ENCODE results near the gene F2RL1. TPM values are rescaled to one million over a fixed set of nuclear protein-coding genes. Genes with fewer than 3 reads are reported as not detected.

Gene F2RL1
- total RNA-seq, 6 experiments from 2014 or later: 2.6 to 17.0 (median 11.6) TPM

DNA sequence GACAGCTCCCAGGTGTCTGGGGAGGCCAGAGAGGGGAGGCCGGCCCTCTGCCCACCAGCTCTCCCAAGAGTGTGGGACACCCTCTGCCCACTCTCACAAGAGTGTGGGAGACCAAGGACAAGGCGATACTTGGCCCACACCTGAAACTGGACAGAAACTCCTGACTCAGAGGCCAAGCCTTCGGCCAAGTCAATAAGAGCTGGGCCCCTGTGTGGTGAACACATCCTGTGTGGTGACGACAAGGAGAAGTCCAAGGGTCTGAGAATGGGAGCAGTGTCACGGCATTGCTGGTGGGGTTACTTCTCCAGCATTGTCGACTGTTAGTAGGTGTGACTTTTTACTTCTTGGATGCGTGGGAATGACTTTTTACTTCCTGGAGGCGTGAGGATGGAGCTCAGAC is 14.6 kb upstream of the F2RL1 start:
- TF ChIP-seq CTCF (IDR thresholded peaks at IDR 0.05) (no peak), POLR2A (IDR thresholded peaks at IDR 0.05) (no peak)
- no peak for DNase-seq
- 73% methylated on average over 3 of the region's 8 CpGs for WGBS (ENCODE audit: insufficient coverage, low coverage, low lambda C conversion rate, missing lambda C conversion rate)
- intact Hi-C loops (cut with DNase I): no loop called here
- no peaks in the 10 kb centered on the region for H3K27me3 ChIP-seq
- no peak overlapping the region for H3K27ac ChIP-seq
- H3K36me3 ChIP-seq: no peaks in the 10 kb centered on the region
- H3K4me1 ChIP-seq: no peaks in the 10 kb centered on the region
- peak in 1 of 4 donors; percentile 12 for ATAC-seq
- H3K9me3 ChIP-seq: no peaks in the 10 kb centered on the region
- H3K4me3 ChIP-seq: no peak overlapping the region

GRCh38 chr5:76805821-76806505 is 12.9 kb upstream of the F2RL1 start:
- no peaks in the 10 kb centered on the region for H3K9me3 ChIP-seq
- DNase-seq (no peak), ATAC-seq (no peak)
- H3K36me3 ChIP-seq: no peaks in the 10 kb centered on the region
- intact Hi-C loops (cut with DNase I): no loop called here
- no peak overlapping the region for H3K4me3 ChIP-seq
- no peaks in the 10 kb centered on the region for H3K4me1 ChIP-seq
- 40% methylated on average over 7 of the region's 7 CpGs for WGBS (ENCODE audit: insufficient coverage, low coverage, low lambda C conversion rate, missing lambda C conversion rate)
- H3K27ac ChIP-seq: no peak overlapping the region
- H3K27me3 ChIP-seq: no peaks in the 10 kb centered on the region
- TF ChIP-seq POLR2A (IDR thresholded peaks at IDR 0.05) (no peak), CTCF (IDR thresholded peaks at IDR 0.05) (no peak)

- WGBS (ENCODE audit: insufficient coverage, low coverage, low lambda C conversion rate, missing lambda C conversion rate): 60% methylated on average over 3 of the region's 3 CpGs
- intact Hi-C loops (cut with DNase I): no loop called here
- Histone ChIP-seq H3K27me3 (no peaks in the 10 kb centered on the region), H3K9me3 (no peaks in the 10 kb centered on the region), H3K27ac (no peak overlapping the region), H3K36me3 (no peaks in the 10 kb centered on the region), H3K4me3 (no peak overlapping the region), H3K4me1 (no peaks in the 10 kb centered on the region)
- TF ChIP-seq CTCF (IDR thresholded peaks at IDR 0.05) (no peak), POLR2A (IDR thresholded peaks at IDR 0.05) (no peak)
- no peak for ATAC-seq
- DNase-seq: no peak
These were observed 11.5 kb upstream of the F2RL1 start for GRCh38 chr5:76807296-76807695.

DNA sequence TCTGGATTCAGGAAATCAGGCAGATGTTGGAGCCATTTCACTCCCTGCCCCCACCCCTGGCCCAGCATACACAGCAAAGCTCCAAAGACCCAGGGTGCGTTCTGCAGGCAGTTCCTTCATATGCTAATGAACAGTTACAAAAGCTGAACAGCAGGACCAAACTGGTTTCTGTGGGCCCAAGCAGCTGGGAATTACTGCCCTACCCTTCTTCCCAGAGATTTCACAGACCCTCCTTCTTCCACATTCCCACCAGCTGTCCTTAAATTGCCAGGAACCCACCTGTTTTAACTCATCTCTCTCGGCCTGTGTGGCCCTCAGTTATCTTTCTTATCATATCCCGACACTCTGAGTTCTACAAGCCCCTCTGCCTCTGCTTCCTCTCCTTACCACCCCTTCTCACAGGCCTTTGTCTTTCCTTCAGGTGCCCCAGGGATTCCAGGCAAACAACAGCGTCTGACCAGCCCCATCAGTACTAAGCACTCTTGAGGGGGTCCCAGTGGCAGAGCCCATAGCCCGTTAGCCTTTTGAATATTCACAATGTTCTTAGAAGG is 10.6 kb upstream of the F2RL1 start:
- H3K9me3 ChIP-seq: no peaks in the 10 kb centered on the region
- no peak overlapping the region for H3K4me3 ChIP-seq
- no peak overlapping the region for H3K27ac ChIP-seq
- H3K36me3 ChIP-seq: no peaks in the 10 kb centered on the region
- intact Hi-C loops (cut with DNase I): no loop called here
- no peak for ATAC-seq
- H3K27me3 ChIP-seq: no peaks in the 10 kb centered on the region
- TF ChIP-seq POLR2A (IDR thresholded peaks at IDR 0.05) (no peak), CTCF (IDR thresholded peaks at IDR 0.05) (no peak)
- WGBS (ENCODE audit: insufficient coverage, low coverage, low lambda C conversion rate, missing lambda C conversion rate): 67% methylated on average over 4 of the region's 5 CpGs
- DNase-seq: no peak
- no peaks in the 10 kb centered on the region for H3K4me1 ChIP-seq
